ENCODE measurements around the gene GIGYF2.
"Not testable (repeated sequence)": the region's sequence is repeated elsewhere in the genome, so short reads cannot be mapped to it uniquely, and the experiment has no call there.

GIGYF2 gene

DNA sequence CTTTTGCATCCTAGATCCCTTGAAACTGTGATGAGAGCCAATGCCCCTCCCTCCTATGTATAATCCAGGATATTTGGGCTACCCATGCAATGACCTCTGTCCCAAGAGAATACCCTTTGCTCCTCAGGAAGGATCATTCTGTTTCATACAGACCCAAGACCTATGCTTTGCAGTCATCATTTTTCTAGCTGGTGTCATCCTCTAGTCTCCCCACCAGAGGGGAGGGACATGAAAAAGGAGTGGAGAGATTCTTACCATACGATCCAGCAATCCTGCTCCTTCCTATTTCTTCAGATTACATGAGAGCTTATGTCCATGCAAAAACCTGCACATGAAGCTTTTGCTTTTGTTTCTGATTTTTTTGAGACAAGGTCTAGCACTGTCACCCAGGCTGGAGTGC is 13.8 kb upstream of the GIGYF2 start:
- TF ChIP-seq, protein P1, sequence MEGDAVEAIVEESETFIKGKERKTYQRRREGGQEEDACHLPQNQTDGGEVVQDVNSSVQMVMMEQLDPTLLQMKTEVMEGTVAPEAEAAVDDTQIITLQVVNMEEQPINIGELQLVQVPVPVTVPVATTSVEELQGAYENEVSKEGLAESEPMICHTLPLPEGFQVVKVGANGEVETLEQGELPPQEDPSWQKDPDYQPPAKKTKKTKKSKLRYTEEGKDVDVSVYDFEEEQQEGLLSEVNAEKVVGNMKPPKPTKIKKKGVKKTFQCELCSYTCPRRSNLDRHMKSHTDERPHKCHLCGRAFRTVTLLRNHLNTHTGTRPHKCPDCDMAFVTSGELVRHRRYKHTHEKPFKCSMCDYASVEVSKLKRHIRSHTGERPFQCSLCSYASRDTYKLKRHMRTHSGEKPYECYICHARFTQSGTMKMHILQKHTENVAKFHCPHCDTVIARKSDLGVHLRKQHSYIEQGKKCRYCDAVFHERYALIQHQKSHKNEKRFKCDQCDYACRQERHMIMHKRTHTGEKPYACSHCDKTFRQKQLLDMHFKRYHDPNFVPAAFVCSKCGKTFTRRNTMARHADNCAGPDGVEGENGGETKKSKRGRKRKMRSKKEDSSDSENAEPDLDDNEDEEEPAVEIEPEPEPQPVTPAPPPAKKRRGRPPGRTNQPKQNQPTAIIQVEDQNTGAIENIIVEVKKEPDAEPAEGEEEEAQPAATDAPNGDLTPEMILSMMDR (IDR thresholded peaks at IDR 0.05; ENCODE audit: insufficient read depth, low read length, missing control alignments): no peak
- POLR2A ChIA-PET: no interaction called here
- no peak overlapping the region for H3K4me3 ChIP-seq (ENCODE audit: low read depth, low read length)
- no peak for DNase-seq (ENCODE audit: low read depth, low spot score)
- CTCF ChIA-PET: interaction anchor here (0.7 to 1.9 kb wide), 2 partner anchors 71 to 85 kb away, joined by 3 to 7 read pairs; no protein-coding TSS in a partner anchor

DNA sequence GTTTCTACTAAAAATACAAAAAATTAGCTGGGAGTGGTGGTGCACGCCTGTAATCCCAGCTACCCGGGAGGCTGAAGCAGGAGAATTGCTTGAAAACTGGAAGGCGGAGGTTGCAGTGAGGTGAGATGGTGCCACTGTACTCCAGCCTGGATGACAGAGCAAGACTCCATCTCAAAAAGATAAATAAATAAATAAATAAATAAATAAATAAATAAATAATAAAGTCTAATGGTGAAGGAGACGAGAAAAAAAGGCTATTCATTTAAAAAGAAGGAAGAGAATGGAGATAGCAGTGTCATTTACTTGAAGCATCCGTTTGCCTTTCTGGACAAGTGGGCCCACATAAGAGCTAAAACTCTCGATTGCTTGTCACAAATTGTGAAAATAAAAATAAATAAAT is 11.7 kb upstream of the GIGYF2 start:
- CTCF ChIA-PET, POLR2A ChIA-PET: not testable (repeated sequence)

DNA sequence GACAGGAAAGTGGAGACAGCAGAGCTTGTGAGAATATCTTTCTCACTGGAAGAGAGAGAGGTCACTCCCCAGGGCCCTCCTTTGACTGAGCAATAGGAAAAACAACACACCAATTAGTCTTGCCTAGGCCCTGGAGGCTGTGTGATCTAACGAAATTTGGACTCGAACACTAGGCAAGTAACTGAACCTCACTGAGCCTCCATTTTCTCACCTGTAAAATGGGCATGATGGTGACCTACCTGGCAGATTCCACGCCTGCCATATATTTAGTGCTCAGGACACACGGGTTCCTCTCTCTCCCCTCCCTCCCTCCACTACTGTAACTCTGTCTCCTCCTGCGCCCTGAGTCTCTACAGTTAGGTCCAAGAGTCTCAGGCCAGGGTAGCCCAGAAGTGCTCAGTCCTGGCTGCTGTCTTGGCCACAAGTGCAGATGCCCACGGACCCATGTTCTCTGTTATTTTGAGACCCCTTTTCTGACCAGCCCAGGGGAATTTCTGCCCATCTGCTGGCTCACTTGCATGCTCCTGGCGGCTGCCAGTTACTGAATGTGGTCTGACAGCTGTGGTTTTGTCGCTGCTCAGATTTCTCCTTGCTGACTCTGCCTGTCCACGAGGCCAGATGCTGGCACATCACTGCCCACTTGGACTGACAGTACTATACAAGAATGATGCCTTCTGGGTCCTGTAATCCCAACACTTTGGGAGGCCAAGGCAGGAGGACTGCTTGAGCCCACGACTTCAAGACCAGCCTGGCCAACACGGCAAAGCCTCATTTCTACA is 9.6 kb upstream of the GIGYF2 start:
- ChIA-PET POLR2A (no interaction called here), CTCF (no interaction called here)
- H3K4me3 ChIP-seq (ENCODE audit: low read depth, low read length): no peak overlapping the region
- DNase-seq (ENCODE audit: low read depth, low spot score): no peak
- TF ChIP-seq, protein P1 (IDR thresholded peaks at IDR 0.05; ENCODE audit: insufficient read depth, low read length, missing control alignments): no peak

More for the DNA sequence above, 11.7 kb upstream of the GIGYF2 start:
- not testable (repeated sequence) for DNase-seq (ENCODE audit: low read depth, low spot score); H3K4me3 ChIP-seq (ENCODE audit: low read depth, low read length)

DNA sequence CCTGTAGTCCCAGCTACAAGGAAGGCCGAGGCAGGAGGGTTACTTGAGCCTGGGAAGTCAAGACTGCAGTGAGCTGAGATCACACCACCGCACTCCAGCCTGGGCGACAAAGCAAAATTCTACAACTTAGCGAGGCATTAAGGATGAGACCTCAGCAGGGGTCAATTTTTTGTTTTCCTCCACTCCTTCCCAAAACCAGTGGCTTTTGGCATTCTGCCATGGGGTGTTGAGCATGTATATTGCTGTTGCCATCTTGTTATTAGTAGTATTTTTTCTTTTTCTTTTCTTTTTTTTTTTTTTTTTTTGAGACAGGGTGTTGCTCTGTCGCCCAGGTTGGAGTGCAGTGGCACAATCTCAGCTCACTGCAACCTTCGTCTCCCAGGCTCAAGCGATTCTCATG is 8.9 kb upstream of the GIGYF2 start:
- CTCF ChIA-PET: no interaction called here
- no peak for DNase-seq (ENCODE audit: low read depth, low spot score)
- POLR2A ChIA-PET: no interaction called here
- TF ChIP-seq, protein P1 (IDR thresholded peaks at IDR 0.05; ENCODE audit: insufficient read depth, low read length, missing control alignments): no peak
- H3K4me3 ChIP-seq (ENCODE audit: low read depth, low read length): no peak overlapping the region

DNA sequence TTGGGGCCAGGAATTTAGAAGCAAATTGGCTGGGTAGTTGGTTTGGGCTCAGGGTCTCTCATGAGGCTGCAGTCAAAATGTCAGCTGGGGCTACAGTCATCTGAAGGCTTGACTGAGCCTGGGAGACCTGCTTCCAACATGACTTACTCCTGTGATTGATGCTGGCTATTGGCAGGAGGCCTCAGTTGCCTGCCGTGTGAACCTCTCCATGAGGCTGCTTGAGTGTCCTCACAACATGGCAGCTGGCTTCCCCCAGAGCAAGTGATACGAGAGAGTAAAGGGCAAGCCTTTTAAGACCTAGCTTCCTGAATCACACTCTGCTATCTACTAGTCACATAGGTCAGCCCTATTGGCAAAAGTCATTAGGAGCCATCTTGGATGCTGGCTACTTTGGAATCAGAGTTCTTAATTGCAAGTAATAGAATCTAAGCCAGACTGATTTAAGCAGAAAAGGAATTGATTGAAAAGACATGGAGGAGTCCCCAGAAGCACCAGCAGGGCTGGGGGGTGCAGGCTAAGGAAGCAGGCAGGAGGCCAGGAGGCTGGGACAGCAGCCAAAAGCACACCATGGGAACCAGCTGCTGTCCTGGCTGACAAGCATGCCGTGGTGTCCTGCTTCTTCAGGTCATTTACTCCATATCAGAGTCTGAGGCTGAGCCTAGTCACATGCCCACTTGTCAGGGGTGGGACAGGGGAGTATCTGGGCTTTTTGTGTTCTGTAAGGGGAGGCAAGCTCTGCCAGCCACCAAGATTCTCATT is 7.8 kb upstream of the GIGYF2 start:
- CTCF ChIA-PET: interaction anchor here (0.6 kb wide), 1 partner anchor 11 kb away, joined by 3 read pairs; no protein-coding TSS in a partner anchor
- no peak for DNase-seq (ENCODE audit: low read depth, low spot score)
- POLR2A ChIA-PET: no interaction called here
- H3K4me3 ChIP-seq (ENCODE audit: low read depth, low read length): no peak overlapping the region
- TF ChIP-seq, protein P1 (IDR thresholded peaks at IDR 0.05; ENCODE audit: insufficient read depth, low read length, missing control alignments): no peak

DNA sequence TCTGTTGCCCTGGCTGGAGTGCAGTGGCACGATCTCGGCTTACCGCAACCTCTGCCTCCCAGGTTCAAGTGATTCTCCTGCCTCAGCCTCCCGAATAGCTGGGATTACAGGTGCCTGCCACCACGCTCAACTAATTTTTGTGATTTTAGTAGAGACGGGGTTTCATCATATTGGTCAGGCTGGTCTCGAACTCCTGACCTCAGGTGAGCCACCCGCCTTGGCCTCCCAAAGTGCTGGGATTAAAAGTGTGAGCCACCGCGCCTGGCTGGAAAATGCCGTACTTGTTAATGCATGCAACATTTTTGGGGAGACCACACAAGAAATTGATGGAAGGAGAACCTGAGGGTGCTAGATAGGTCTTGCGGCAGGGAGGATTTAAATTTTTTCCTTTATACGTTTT is 6.0 kb upstream of the GIGYF2 start:
- H3K4me3 ChIP-seq (ENCODE audit: low read depth, low read length); POLR2A ChIA-PET; DNase-seq (ENCODE audit: low read depth, low spot score); CTCF ChIA-PET: not testable (repeated sequence)

DNA sequence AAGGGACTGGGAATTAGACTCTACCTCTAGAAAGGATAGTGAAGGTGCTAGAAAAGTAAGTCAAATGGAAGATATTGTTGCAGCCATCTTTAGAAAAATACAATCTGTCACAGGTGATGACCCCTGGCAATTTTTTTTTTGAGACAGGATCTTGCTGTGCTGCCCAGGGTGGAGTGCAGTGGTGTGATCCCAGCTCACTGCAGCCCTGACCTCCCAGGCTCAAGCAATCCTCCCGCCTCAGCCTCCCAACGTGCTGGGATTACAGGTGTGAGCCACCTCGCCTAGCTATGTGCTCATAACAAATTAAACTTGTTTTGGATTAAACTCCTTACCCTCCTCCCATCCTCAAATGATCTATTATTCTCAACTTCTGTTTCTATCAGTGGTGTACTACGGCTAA is 3.8 kb upstream of the GIGYF2 start:
- TF ChIP-seq, protein P1 (IDR thresholded peaks at IDR 0.05; ENCODE audit: insufficient read depth, low read length, missing control alignments): no peak
- H3K4me3 ChIP-seq (ENCODE audit: low read depth, low read length): no peak overlapping the region
- ChIA-PET CTCF (no interaction called here), POLR2A (no interaction called here)
- DNase-seq (ENCODE audit: low read depth, low spot score): no peak
